Coronary artery (tissue), 2 donors: Measurements from ENCODE around the gene CCDC172.

ENCODE experiments used
- DNase-seq: peaks from one replicate; pipeline ENCODE4 v3.0.0-alpha.2; 2017; ENCODE audit warnings: low spot score
- H3K27ac ChIP-seq, 2 donors: fragments of 200-600 bp; sonication (generic); one replicate each; pipeline ENCODE4 v1.5.1; 2016 to 2019
- H3K4me3 ChIP-seq: fragments of 200-600 bp; sonication (generic); 2 replicates; pipeline ENCODE4 v1.5.1; 2016; ENCODE audit warnings: mild to moderate bottlenecking, moderate library complexity
- CTCF ChIP-seq: fragments of 200-600 bp; sonication (generic); IDR thresholded peaks from one replicate; pipeline ENCODE4 v1.5.1; 2019; ENCODE audit warnings: antibody characterized with exemption

CCDC172 gene

GRCh38 chr10:116331815-116332214, 7.6 kb downstream of the CCDC172 start:
- TF ChIP-seq CTCF: no peak
- H3K4me3 ChIP-seq: no peak overlapping the region
- H3K27ac ChIP-seq: no peak overlapping the region
- DNase-seq: no peak

- no peak overlapping the region for H3K27ac ChIP-seq
- no peak for DNase-seq
- H3K4me3 ChIP-seq: no peak overlapping the region
- TF ChIP-seq CTCF: no peak
Observed at GRCh38 chr10:116336866-116337265, 12.6 kb downstream of the CCDC172 start.

- DNase-seq: no peak
- Histone ChIP-seq H3K27ac (no peak overlapping the region), H3K4me3 (no peak overlapping the region)
- TF ChIP-seq CTCF: no peak
Observed at GRCh38 chr10:116352125-116352524, 27.9 kb downstream of the CCDC172 start.

GRCh38 chr10:116353817-116354216, 29.6 kb downstream of the CCDC172 start:
- DNase-seq: no peak
- TF ChIP-seq CTCF: no peak

GRCh38 chr10:116355341-116355740, 31.1 kb downstream of the CCDC172 start:
- H3K4me3 ChIP-seq: no peak overlapping the region
- H3K27ac ChIP-seq: no peak overlapping the region
- no peak for TF ChIP-seq CTCF
- DNase-seq: no peak

More at GRCh38 chr10:116353817-116354216, 29.6 kb downstream of the CCDC172 start:
- H3K27ac ChIP-seq: no peak overlapping the region
- no peak overlapping the region for H3K4me3 ChIP-seq

- TF ChIP-seq CTCF: no peak
- no peak overlapping the region for H3K27ac ChIP-seq
- no peak for DNase-seq
- H3K4me3 ChIP-seq: no peak overlapping the region
Observed at GRCh38 chr10:116356833-116357232, 32.6 kb downstream of the CCDC172 start.

- no peak for TF ChIP-seq CTCF
- Histone ChIP-seq H3K27ac (no peak overlapping the region), H3K4me3 (no peak overlapping the region)
- no peak for DNase-seq
Observed at GRCh38 chr10:116364868-116365267, 40.6 kb downstream of the CCDC172 start.
